Ascending aorta (tissue), 2 donors: ENCODE measurements around the gene GOLT1A. TPM values are rescaled to one million over a fixed set of nuclear protein-coding genes. Genes with fewer than 3 reads are reported as not detected.
A peak's percentile ranks its signal among the peaks of the same experiment; 100 is the strongest.

Experiments used
- DNase-seq, 2 donors: peaks; one replicate each; pipeline ENCODE4 v3.0.0-alpha.2; 2019; ENCODE audit warnings: low spot score in 2 of 2
- H3K27ac ChIP-seq, 2 donors: fragments of 200-600 bp; sonication (generic); one replicate each; pipeline ENCODE4 v1.5.1; 2016 to 2017; ENCODE audit warnings: mild to moderate bottlenecking in 1 of 2
- H3K27me3 ChIP-seq: fragments of 200-600 bp; sonication (generic); one replicate; pipeline ENCODE4 v1.5.1; 2017
- H3K36me3 ChIP-seq, 2 donors: fragments of 200-600 bp; sonication (generic); one replicate each; pipeline ENCODE4 v1.5.1; 2016
- H3K4me1 ChIP-seq, 2 donors: fragments of 200-600 bp; sonication (generic); one replicate each; pipeline ENCODE4 v1.5.1; 2016 to 2017; ENCODE audit warnings: mild to moderate bottlenecking in 1 of 2
- H3K4me3 ChIP-seq, 2 donors: fragments of 200-600 bp; sonication (generic); one replicate each; pipeline ENCODE4 v1.5.1; 2016 to 2017; ENCODE audit warnings: mild to moderate bottlenecking in 1 of 2
- H3K9me3 ChIP-seq, 2 donors: fragments of 200-600 bp; sonication (generic); one replicate each; pipeline ENCODE4 v1.5.1; 2016
- intact Hi-C: fragments of 100-400 bp; cut with DNase I; formaldehyde crosslinking; loops from one replicate; pipeline ENCODE4 v1.15.1; 2023
- total RNA-seq: library from RNA; depleted of rRNA; stranded (reverse); fragments of >200 nt; gene quantifications from one replicate; pipeline ENCODE4 v1.1.0, GENCODE V29; 2016
- TF ChIP-seq, protein P1 (sequence below), 3 experiments: fragments of 200-600 bp in 2 of 3; fragments of 450-650 bp in 1 of 3; sonication (generic) in 2 of 3; IDR thresholded peaks; one replicate each; pipeline ENCODE4 v1.5.1; 2016 to 2019; ENCODE audit warnings: antibody characterized with exemption in 3 of 3, mild to moderate bottlenecking in 1 of 3, moderate library complexity in 1 of 3

Gene GOLT1A
- total RNA-seq, 1 donor from 2014 or later = not detected

DNA sequence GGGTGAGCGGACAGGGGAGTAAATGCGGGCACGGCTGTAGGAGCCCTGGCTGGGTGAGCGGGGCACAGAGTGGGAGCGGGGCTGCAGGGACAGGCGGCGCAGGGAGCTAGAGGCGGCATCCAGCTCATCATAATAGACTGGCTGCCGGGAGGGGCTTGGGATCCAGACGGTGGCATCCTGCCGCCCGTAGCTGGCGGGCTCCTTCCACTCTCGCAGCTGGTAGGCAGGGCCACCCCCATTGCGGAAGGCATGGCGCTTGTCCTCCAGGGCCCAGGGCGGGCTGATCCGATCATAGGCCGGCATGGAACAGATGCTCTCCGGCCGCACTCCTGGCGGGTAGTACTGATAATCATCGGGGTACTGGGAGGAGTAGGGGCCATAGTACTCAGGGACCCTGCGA is 43.7 kb upstream of the GOLT1A start:
- Histone ChIP-seq H3K27ac (no peak overlapping the region), H3K27me3 (no peaks in the 10 kb centered on the region), H3K9me3 (no peaks in the 10 kb centered on the region), H3K4me1 (no peaks in the 10 kb centered on the region), H3K4me3 (no peak overlapping the region), H3K36me3 (no peaks in the 10 kb centered on the region)
- intact Hi-C loops = no loop called here
- no peak for DNase-seq
- TF ChIP-seq, protein P1, sequence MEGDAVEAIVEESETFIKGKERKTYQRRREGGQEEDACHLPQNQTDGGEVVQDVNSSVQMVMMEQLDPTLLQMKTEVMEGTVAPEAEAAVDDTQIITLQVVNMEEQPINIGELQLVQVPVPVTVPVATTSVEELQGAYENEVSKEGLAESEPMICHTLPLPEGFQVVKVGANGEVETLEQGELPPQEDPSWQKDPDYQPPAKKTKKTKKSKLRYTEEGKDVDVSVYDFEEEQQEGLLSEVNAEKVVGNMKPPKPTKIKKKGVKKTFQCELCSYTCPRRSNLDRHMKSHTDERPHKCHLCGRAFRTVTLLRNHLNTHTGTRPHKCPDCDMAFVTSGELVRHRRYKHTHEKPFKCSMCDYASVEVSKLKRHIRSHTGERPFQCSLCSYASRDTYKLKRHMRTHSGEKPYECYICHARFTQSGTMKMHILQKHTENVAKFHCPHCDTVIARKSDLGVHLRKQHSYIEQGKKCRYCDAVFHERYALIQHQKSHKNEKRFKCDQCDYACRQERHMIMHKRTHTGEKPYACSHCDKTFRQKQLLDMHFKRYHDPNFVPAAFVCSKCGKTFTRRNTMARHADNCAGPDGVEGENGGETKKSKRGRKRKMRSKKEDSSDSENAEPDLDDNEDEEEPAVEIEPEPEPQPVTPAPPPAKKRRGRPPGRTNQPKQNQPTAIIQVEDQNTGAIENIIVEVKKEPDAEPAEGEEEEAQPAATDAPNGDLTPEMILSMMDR (IDR thresholded peaks at IDR 0.05) = no peak

DNA sequence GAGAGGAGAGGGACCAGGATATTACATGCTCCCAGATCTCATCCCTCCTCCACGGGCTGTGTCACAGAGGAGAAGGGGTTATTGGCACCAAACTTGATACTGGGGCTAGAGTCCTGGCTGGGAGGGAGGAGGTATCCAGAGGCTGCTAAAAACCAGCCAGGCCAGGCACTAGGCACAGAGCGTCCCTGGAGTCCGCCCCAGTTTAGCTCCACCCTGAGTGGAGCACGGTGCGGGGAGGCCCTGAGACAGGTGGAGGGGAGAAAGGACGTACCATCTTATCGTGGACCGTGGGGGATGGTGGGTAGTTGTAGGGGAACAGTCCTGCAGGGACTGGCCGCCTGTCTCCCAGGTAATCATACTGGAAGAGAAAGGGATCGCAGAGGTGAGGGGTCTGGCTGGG is 42.7 kb upstream of the GOLT1A start:
- no peaks in the 10 kb centered on the region for H3K4me1 ChIP-seq
- H3K27ac ChIP-seq = no peak overlapping the region
- no peaks in the 10 kb centered on the region for H3K36me3 ChIP-seq
- H3K4me3 ChIP-seq = no peak overlapping the region
- no peaks in the 10 kb centered on the region for H3K27me3 ChIP-seq
- no peaks in the 10 kb centered on the region for H3K9me3 ChIP-seq
- DNase-seq = no peak
- intact Hi-C loops = no loop called here
- TF ChIP-seq, protein P1 (IDR thresholded peaks at IDR 0.05) = no peak

DNA sequence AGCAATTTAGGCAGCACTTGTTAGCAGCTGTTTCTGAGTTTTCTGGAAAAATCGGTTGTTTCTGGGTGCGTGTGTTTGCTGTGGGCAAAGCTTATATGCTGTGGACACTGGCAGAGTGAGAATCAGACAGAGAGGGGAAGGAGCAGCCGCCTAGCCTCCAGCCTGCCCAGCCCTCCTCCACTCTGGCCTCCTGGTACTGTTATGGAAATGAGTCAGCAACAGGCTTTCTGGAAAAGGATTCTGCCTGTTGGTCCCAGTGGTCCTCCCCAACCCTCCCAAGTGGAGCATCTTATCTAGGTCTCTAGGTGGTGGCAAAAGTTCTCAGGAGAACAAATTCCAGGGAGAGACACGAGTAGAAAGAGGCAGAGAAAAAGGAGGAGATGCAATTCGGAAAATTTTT is 42.2 kb upstream of the GOLT1A start:
- Histone ChIP-seq H3K27ac (no peak overlapping the region), H3K9me3 (no peaks in the 10 kb centered on the region), H3K27me3 (no peaks in the 10 kb centered on the region), H3K36me3 (no peaks in the 10 kb centered on the region), H3K4me1 (no peaks in the 10 kb centered on the region), H3K4me3 (no peak overlapping the region)
- DNase-seq = no peak
- TF ChIP-seq, protein P1 (IDR thresholded peaks at IDR 0.05) = no peak
- intact Hi-C loops = no loop called here

DNA sequence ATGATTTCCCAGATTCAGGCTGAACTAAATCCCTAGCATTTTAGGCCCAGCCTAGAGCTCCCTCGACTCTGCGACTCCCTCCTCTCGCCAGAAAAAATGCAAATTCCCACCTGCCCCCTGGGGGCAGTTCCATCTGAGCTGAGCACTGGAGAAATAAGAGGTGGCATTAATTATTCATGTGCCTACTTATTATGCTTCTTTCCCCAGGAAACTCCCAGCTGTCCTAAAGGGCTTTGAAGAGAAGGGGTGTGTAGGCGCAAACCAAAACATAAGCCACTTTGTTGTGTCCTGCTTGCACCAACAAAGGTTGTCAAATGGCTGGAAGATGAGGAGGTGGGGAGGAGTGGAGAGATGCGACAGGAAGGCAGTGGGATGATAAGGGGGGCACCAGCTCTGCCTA is 41.4 kb upstream of the GOLT1A start:
- intact Hi-C loops = no loop called here
- Histone ChIP-seq H3K9me3 (no peaks in the 10 kb centered on the region), H3K36me3 (no peaks in the 10 kb centered on the region), H3K4me3 (no peak overlapping the region), H3K27me3 (no peaks in the 10 kb centered on the region), H3K4me1 (no peaks in the 10 kb centered on the region), H3K27ac (no peak overlapping the region)
- TF ChIP-seq, protein P1 (IDR thresholded peaks at IDR 0.05) = no peak
- no peak for DNase-seq

DNA sequence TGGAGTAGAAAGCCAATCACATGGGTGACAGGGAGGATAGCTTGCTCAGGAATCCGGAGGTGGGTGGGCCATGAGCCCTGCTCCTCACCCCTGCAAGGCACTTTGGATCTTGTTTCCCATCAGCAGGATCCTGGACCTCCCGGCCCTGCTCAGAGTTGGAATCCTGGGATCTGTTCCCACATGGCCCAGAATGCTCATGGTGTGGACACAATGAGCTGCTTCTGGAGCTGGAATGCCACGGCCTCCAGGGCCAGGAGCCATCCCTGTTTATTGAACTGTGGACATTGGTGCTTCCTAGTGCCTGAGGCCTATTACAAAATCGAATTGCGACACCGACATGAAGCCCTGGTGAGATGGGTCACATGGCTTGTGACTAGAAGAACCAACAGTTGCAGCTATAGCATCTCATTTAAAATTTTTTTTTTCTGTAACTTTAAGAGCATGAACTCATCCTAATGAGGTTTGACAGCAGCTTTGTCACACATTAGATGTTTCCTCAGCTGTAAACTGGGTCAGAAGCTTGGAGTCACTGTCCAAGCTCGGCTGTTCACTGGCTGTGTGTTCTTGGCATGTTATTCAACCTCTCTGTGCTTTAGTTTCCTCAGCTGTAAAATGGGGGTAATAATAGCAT is 40.4 kb upstream of the GOLT1A start:
- intact Hi-C loops = no loop called here
- TF ChIP-seq, protein P1 (IDR thresholded peaks at IDR 0.05) = no peak
- H3K27ac ChIP-seq = no peak overlapping the region
- H3K4me3 ChIP-seq = no peak overlapping the region
- H3K36me3 ChIP-seq = no peaks in the 10 kb centered on the region
- no peaks in the 10 kb centered on the region for H3K4me1 ChIP-seq
- H3K27me3 ChIP-seq = no peaks in the 10 kb centered on the region
- DNase-seq = peak in 1 of 2 donors; percentile 73
- H3K9me3 ChIP-seq = no peaks in the 10 kb centered on the region
